Measurements from ENCODE around the gene SHC4. TPM values are rescaled to one million over a fixed set of nuclear protein-coding genes. Genes with fewer than 3 reads are reported as not detected.

Gene SHC4
- total RNA-seq, 1 experiment from 2014 or later, result 1.9 TPM

- no peak for DNase-seq (ENCODE audit: low read depth)
These were observed 113.1 kb downstream of the SHC4 start for GRCh38 chr15:48850648-48851047.

- DNase-seq (ENCODE audit: low read depth), result no peak
These were observed 118.6 kb downstream of the SHC4 start for GRCh38 chr15:48845123-48845522.

GRCh38 chr15:48842501-48842900 lies 121.2 kb downstream of the SHC4 start:
- no peak for DNase-seq (ENCODE audit: low read depth)

- DNase-seq (ENCODE audit: low read depth), result no peak
These were observed 129.0 kb downstream of the SHC4 start for GRCh38 chr15:48834756-48835155.

- no peak for DNase-seq (ENCODE audit: low read depth)
These were observed 130.0 kb downstream of the SHC4 start for GRCh38 chr15:48833526-48834239.

- no peak for DNase-seq (ENCODE audit: low read depth)
These were observed 131.1 kb downstream of the SHC4 start for GRCh38 chr15:48832648-48833047.

- DNase-seq (ENCODE audit: low read depth), result no peak
These were observed 134.8 kb downstream of the SHC4 start for GRCh38 chr15:48828906-48829305.

GRCh38 chr15:48828471-48828870 lies 135.2 kb downstream of the SHC4 start:
- no peak for DNase-seq (ENCODE audit: low read depth)

- no peak for DNase-seq (ENCODE audit: low read depth)
These were observed 138.6 kb downstream of the SHC4 start for GRCh38 chr15:48825075-48825474.

- DNase-seq (ENCODE audit: low read depth), result no peak
These were observed 140.0 kb downstream of the SHC4 start for GRCh38 chr15:48823706-48824105.

GRCh38 chr15:48823237-48823636 lies 140.5 kb downstream of the SHC4 start:
- DNase-seq (ENCODE audit: low read depth), result peak; percentile 21

GRCh38 chr15:48814286-48814685 lies 149.4 kb downstream of the SHC4 start:
- DNase-seq (ENCODE audit: low read depth), result no peak

GRCh38 chr15:48811325-48811958 lies 152.3 kb downstream of the SHC4 start:
- no peak for DNase-seq (ENCODE audit: low read depth)

- DNase-seq (ENCODE audit: low read depth), result peak; percentile 100
These were observed 153.1 kb downstream of the SHC4 start, which contains the start of gene CEP152 for GRCh38 chr15:48810414-48811324. Gene CEP152 (minus strand): TSS chr15:48811069. CDS start chr15:48805649, 5,420 bp downstream.

GRCh38 chr15:48806151-48806550 lies 157.6 kb downstream of the SHC4 start:
- DNase-seq (ENCODE audit: low read depth), result peak; percentile 25

- DNase-seq (ENCODE audit: low read depth), result no peak
These were observed 158.1 kb downstream of the SHC4 start for GRCh38 chr15:48805591-48805990.

- peak; percentile 67 for DNase-seq (ENCODE audit: low read depth)
These were observed 159.8 kb downstream of the SHC4 start for GRCh38 chr15:48803877-48804276.

- peak; percentile 92 for DNase-seq (ENCODE audit: low read depth)
These were observed 160.9 kb downstream of the SHC4 start for GRCh38 chr15:48802867-48803266.

- no peak for DNase-seq (ENCODE audit: low read depth)
These were observed 161.5 kb downstream of the SHC4 start for GRCh38 chr15:48802257-48802656.

- peak; percentile 24 for DNase-seq (ENCODE audit: low read depth)
These were observed 162.8 kb downstream of the SHC4 start for GRCh38 chr15:48800811-48801455.

- DNase-seq (ENCODE audit: low read depth), result no peak
These were observed 163.5 kb downstream of the SHC4 start for GRCh38 chr15:48800245-48800644.

GRCh38 chr15:48798319-48798718 lies 165.4 kb downstream of the SHC4 start:
- DNase-seq (ENCODE audit: low read depth), result no peak

All from RPMI7951 (cell line).